GM21528 (cell line): ENCODE data around the gene HELZ2.

Source experiments
- ATAC-seq: cut with Tn5 transposase; IDR thresholded peaks from one replicate; pipeline ENCODE4 v1.9.1; 2021; ENCODE audit warnings: mild to moderate bottlenecking, moderate library complexity; ENCODE audit not compliant: unreplicated experiment, low FRiP score

The HELZ2 gene

GRCh38 chr20:63529861-63530787 is 43.9 kb downstream of the HELZ2 start:
- no peak for ATAC-seq

- ATAC-seq, result no peak
Measured at GRCh38 chr20:63529180-63529860, 44.7 kb downstream of the HELZ2 start.

GRCh38 chr20:63527184-63527583 is 46.9 kb downstream of the HELZ2 start:
- ATAC-seq, result no peak

- no peak for ATAC-seq
Measured at GRCh38 chr20:63525971-63526370, 48.1 kb downstream of the HELZ2 start.

DNA sequence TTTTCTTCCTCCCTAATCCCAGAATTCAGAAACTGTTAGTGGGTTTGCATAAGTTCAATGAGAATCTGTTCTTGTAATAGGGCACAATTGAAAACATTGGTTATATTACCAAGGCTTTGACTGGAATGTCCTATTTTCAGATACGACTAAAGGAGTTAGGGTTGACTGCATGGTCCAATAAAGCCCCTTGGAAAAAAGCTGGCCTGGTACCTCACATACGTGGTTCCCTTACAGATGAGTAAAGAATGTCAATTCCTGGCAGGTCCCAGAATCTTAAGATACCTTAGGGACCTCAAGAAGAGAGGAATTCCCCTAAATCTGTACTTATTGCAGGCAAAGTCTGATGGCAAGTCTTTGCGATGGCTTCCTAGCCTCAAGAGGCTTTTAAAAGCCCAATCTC is 48.9 kb downstream of the HELZ2 start:
- ATAC-seq, result no peak
